GM12878 (cell line): Measurements from ENCODE around the gene SSH2. TPM values are rescaled to one million over a fixed set of nuclear protein-coding genes. Genes with fewer than 3 reads are reported as not detected.
A peak's percentile ranks its signal among the peaks of the same experiment; 100 is the strongest.

Source experiments
- ATAC-seq: fragments of 200-7000 bp; cut with Tn5 transposase; 3 replicates; pipeline ENCODE4 v1.9.1; 2020; ENCODE audit warnings: mild to moderate bottlenecking, moderate library complexity
- BruUV-seq: library from RNA; stranded (reverse); fragments of 400-500 nt; replicated peaks from 2 replicates; lab custom pipeline; 2021; lab: Mats Ljungman, UMichigan
- CTCF ChIA-PET: fragments of 300-600 bp; sonication (Branson Sonifier 250); formaldehyde crosslinking; extraction: SDS; loops from one replicate; lab custom pipeline; 2021; ENCODE audit warnings: inconsistent platforms; lab: Yijun Ruan, JAX
- POLR2A ChIA-PET: fragments of 350-600 bp; formaldehyde crosslinking; extraction: SDS; loops from one replicate; lab custom pipeline; 2021; ENCODE audit warnings: inconsistent platforms; lab: Charles Lee
- RAD21 ChIA-PET: fragments of 300-600 bp; sonication (Branson Sonifier 250); formaldehyde crosslinking; loops from one replicate; lab custom pipeline; 2023; ENCODE audit warnings: antibody characterized with exemption; ENCODE audit not compliant: unreplicated experiment; lab: Charles Lee
- SMC1A ChIA-PET: fragments of 300-600 bp; sonication (Branson Sonifier 250); formaldehyde crosslinking; loops from one replicate; lab custom pipeline; 2023; ENCODE audit not compliant: unreplicated experiment, uncharacterized antibody; lab: Charles Lee
- DNase-seq: peaks from one replicate; pipeline ENCODE4 v3.0.0-alpha.2; 2011; ENCODE audit warnings: low read depth, low spot score
- FAIRE-seq: peaks from 3 replicates; lab custom pipeline; 2011; peaks lifted over from hg19 to GRCh38; lab: Jason Lieb, UNC
- H2AFZ ChIP-seq: 2 replicates; pipeline ENCODE4 v1.6.0; 2011; ENCODE audit warnings: low read depth, low read length, control low read depth; ENCODE audit not compliant: control insufficient read depth
- H3K27ac ChIP-seq: 2 replicates; pipeline ENCODE4 v1.5.1; 2011; ENCODE audit warnings: control low read depth; ENCODE audit not compliant: control insufficient read depth, insufficient read depth
- H3K27me3 ChIP-seq, 2 experiments: replicated peaks in 1 of 2; 2 replicates each; pipeline versions ENCODE4 v1.6.0 to v1.6.1; 2011; ENCODE audit warnings: low read length in 1 of 2; ENCODE audit not compliant: control insufficient read depth in 2 of 2, insufficient read depth in 2 of 2
- H3K36me3 ChIP-seq, 2 experiments: 2 replicates each; pipeline ENCODE4 v1.5.1; 2011; ENCODE audit warnings: low read length in 1 of 2; ENCODE audit not compliant: control insufficient read depth in 2 of 2, insufficient read depth in 2 of 2
- H3K4me1 ChIP-seq: 2 replicates; pipeline ENCODE4 v1.6.1; 2011; ENCODE audit warnings: mild to moderate bottlenecking, low read length, moderate library complexity, mixed read lengths; ENCODE audit not compliant: control insufficient read depth, insufficient read depth
- H3K4me2 ChIP-seq: 2 replicates; pipeline ENCODE4 v1.6.0; 2011; ENCODE audit warnings: control low read depth; ENCODE audit not compliant: control insufficient read depth, insufficient read depth
- H3K4me3 ChIP-seq: fragments of 200-600 bp; sonication (generic); 2 replicates; pipeline ENCODE4 v1.5.1; 2016
- H3K79me2 ChIP-seq: 2 replicates; pipeline ENCODE4 v1.6.0; 2011; ENCODE audit warnings: low read length; ENCODE audit not compliant: control insufficient read depth, insufficient read depth
- H3K9ac ChIP-seq: 2 replicates; pipeline ENCODE4 v1.8.0; 2011; ENCODE audit warnings: low read length, control low read depth, mixed read lengths; ENCODE audit not compliant: control insufficient read depth, insufficient read depth
- H3K9me3 ChIP-seq: replicated peaks from 3 replicates; pipeline ENCODE4 v1.5.1; 2011; ENCODE audit warnings: mild to moderate bottlenecking, low read length; ENCODE audit not compliant: control insufficient read depth, insufficient read depth
- H4K20me1 ChIP-seq: 2 replicates; pipeline ENCODE4 v1.6.0; 2011; ENCODE audit not compliant: control insufficient read depth, insufficient read depth
- CEBPB ChIP-seq, 2 experiments: fragments of 150-350 bp in 1 of 2; IDR thresholded peaks; 2 replicates each; pipeline ENCODE4 v1.6.1; 2012 to 2014; ENCODE audit warnings: low read depth in 2 of 2, low read length in 2 of 2, borderline replicate concordance in 1 of 2, inconsistent platforms in 1 of 2
- CHD1 ChIP-seq: IDR thresholded peaks from 2 replicates; pipeline ENCODE4 v1.6.1; 2012; ENCODE audit warnings: low read depth, low read length, improper control_type of control experiment
- MTA3 ChIP-seq: IDR thresholded peaks from 2 replicates; pipeline ENCODE4 v1.6.1; 2012; ENCODE audit warnings: low read length, inconsistent platforms, borderline replicate concordance
- RAD51 ChIP-seq: fragments of 450-650 bp; IDR thresholded peaks from 2 replicates; pipeline ENCODE4 v1.6.1; 2016; ENCODE audit warnings: moderate library complexity, mild to moderate bottlenecking, inconsistent platforms
- RUNX3 ChIP-seq: IDR thresholded peaks from 2 replicates; pipeline ENCODE4 v1.6.1; 2012; ENCODE audit warnings: low read length, inconsistent platforms
- SMC3 ChIP-seq: IDR thresholded peaks from 2 replicates; pipeline ENCODE4 v1.6.1; 2011; ENCODE audit warnings: low read length, improper control_type of control experiment, borderline replicate concordance
- SPI1 ChIP-seq: IDR thresholded peaks from 2 replicates; pipeline ENCODE4 v1.6.1; 2011; ENCODE audit warnings: low read depth, mild to moderate bottlenecking, low read length, moderate library complexity, borderline replicate concordance; ENCODE audit not compliant: insufficient read depth
- SRF ChIP-seq, 2 experiments: IDR thresholded peaks; 2 replicates each; pipeline ENCODE4 v1.6.1; 2011; ENCODE audit warnings: low read depth in 2 of 2, low read length in 2 of 2, mild to moderate bottlenecking in 1 of 2, moderate library complexity in 1 of 2
- ZZZ3 ChIP-seq: IDR thresholded peaks from 2 replicates; pipeline ENCODE4 v1.6.1; 2011; ENCODE audit warnings: low read depth; ENCODE audit not compliant: control insufficient read depth, insufficient read length
- WGBS: methylation state at CpG from one replicate; pipeline ENCODE4 v1.1.6; 2016; ENCODE audit warnings: low lambda C conversion rate; ENCODE audit not compliant: insufficient replicate concordance, insufficient coverage; ENCODE audit errors: missing lambda C conversion rate; 5-methylcytosine and 5-hydroxymethylcytosine counted together
- in situ Hi-C: fragments of 300-500 bp; cut with MboI; formaldehyde crosslinking; loops from 9 replicates; pipeline ENCODE4 v1.14.3; 2018; ENCODE audit warnings: mixed read lengths
- intact Hi-C: fragments of 100-400 bp; cut with micrococcal nuclease; formaldehyde crosslinking; loops from one replicate; pipeline ENCODE4 v1.14.2; 2022; ENCODE audit not compliant: unreplicated experiment
- polyA plus RNA-seq, 11 experiments: library from polyadenylated mRNA; depleted of rRNA in 4 of 11; unstranded in 6 of 11; stranded (reverse) in 5 of 11; fragments of >200 nt; fragmentation: Nextera tagmentation in 4 of 11; fragmentation: Illumina TruSeq in 1 of 11; extraction: Ambion mirVana in 4 of 11; extraction: Trizol in 1 of 11; gene quantifications; 1 replicate in 1 of 11; 2 replicates in 10 of 11; pipeline versions ENCODE4 v1.2.1 to v1.2.3, GENCODE V29; 2011 to 2016; ENCODE audit warnings: inconsistent platforms in 2 of 11, missing spikeins in 2 of 11, low read depth in 1 of 11
- total RNA-seq, 4 experiments: library from RNA; depleted of rRNA in 3 of 4; stranded (reverse); fragments of >200 nt in 3 of 4; fragmentation: Illumina TruSeq in 1 of 4; extraction: Trizol in 1 of 4; gene quantifications; 2 replicates each; pipeline versions ENCODE4 v1.2.1 to v1.2.3, GENCODE V29; 2013 to 2021

The SSH2 gene
- total and polyA plus RNA-seq, 10 of the 15 experiments (the other 5 are each of a cell fraction or from before 2014, with no cell fraction given) = 9.3 to 65.9 (median 34.0) TPM

DNA sequence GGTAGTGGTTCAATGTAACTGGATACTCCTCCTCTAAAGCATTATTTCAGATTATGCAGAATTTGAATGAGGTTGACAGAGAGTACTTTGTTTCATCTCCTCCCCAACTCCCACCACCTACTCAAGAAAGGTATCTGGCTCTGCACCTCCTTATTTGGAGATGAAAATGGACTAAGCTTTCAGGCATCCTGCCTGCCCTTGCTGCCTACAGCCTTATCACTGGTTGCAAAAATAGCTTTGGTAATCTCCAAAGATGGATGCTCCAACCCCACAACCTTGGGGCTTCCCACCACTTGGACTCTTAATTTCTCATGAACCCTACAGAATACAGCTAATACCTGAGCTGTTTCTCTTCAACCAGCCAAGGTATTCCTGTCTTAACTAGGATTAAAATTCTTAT, 262.1 kb downstream of the SSH2 start:
- Histone ChIP-seq H3K4me1 (peaks cover 8% of the 10 kb centered on the region), H2AFZ (no peak overlapping the region), H3K36me3 (peaks cover 5 to 38% of the 10 kb centered on the region in 2 experiments), H3K79me2 (no peaks in the 10 kb centered on the region), H3K9me3 (no peaks in the 10 kb centered on the region), H3K4me3 (no peak overlapping the region), H3K9ac (no peak overlapping the region), H3K27me3 (no peaks in the 10 kb centered on the region), H4K20me1 (no peaks in the 10 kb centered on the region), H3K4me2 (no peak overlapping the region), H3K27ac (peak overlapping the region; percentile 5; the same call in 1 of the 2 replicates)
- ChIA-PET CTCF (interaction anchor here (0.9 to 2.3 kb wide), 5 partner anchors 14 to 111 kb away, joined by 3 to 7 read pairs (median 5); no protein-coding TSS in a partner anchor), RAD21 (interaction anchor here (1.2 kb wide), 1 partner anchor 110 kb away, joined by 3 read pairs; no protein-coding TSS in a partner anchor), SMC1A (interaction anchor here (0.6 to 1.6 kb wide), 8 partner anchors 10 to 117 kb away, joined by 3 to 6 read pairs (median 4); no protein-coding TSS in a partner anchor), POLR2A (interaction anchor here (0.6 to 1.2 kb wide), 4 partner anchors 16 to 87 kb away, joined by 3 to 4 read pairs (median 3); no protein-coding TSS in a partner anchor)
- no peak for FAIRE-seq
- no peak for DNase-seq
- intact Hi-C loops = no loop called here
- in situ Hi-C loops = no loop called here
- no peak for ATAC-seq
- BruUV-seq = no TSS peak
- peak in 1 of 2 experiments; percentile 71; a peak in 1 of 4 replicates for TF ChIP-seq SRF (IDR thresholded peaks at IDR 0.05; ENCODE audit: low read depth in 2 of 2, low read length in 2 of 2)
- TF ChIP-seq SMC3 = no peak

DNA sequence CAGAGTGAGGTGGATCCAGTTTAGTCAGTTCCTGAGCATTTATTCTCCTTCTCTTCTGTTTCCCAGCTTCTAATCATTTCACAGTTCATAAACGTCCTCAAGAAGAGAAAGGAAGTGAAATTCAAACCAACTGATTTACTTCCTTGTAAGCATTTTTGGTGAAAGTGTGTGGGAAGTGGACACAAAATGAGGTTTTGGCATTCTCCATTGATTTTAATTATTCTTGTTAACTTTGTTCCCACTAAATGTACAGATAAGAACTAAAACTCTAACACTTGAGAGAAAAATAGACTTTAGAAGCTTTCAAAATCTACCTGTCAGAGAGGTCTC, 264.6 kb downstream of the SSH2 start:
- Histone ChIP-seq H3K4me2 (no peak overlapping the region), H3K27ac (peak overlapping the region; percentile 4; the same call in 1 of the 2 replicates)
- no peak for TF ChIP-seq CHD1
- no peak for TF ChIP-seq RAD51
- TF ChIP-seq SPI1 = peak; percentile 72
- TF ChIP-seq CEBPB (IDR thresholded peaks at IDR 0.05; ENCODE audit: borderline replicate concordance in 1 of 2, low read depth in 2 of 2, low read length in 2 of 2) = 0 out of 4 replicates have a peak, but pooled peaks of 1 of the 2 experiments have one; percentile 22
- peak; percentile 50 for TF ChIP-seq RUNX3
- no peak for TF ChIP-seq ZZZ3
- TF ChIP-seq MTA3 = no peak
- TF ChIP-seq, all 136 proteins: peak for 3
- DNase-seq (no peak), ATAC-seq (no peak), FAIRE-seq (no peak)
- ChIA-PET POLR2A (interaction anchor here (0.5 to 2.1 kb wide), 9 partner anchors 8 to 267 kb away, joined by 3 to 10 read pairs (median 4); no protein-coding TSS in a partner anchor), CTCF (interaction anchor here (1.0 to 4.0 kb wide), 10 partner anchors 11 to 266 kb away, joined by 3 to 18 read pairs (median 6); no protein-coding TSS in a partner anchor), RAD21 (interaction anchor here (0.7 to 2.6 kb wide), 13 partner anchors 9 to 266 kb away, joined by 3 to 21 read pairs (median 4); no protein-coding TSS in a partner anchor), SMC1A (interaction anchor here (0.8 to 2.6 kb wide), 19 partner anchors 9 to 364 kb away, joined by 3 to 21 read pairs (median 4); no protein-coding TSS in a partner anchor)
- Histone ChIP-seq H3K36me3 (peaks cover 5 to 40% of the 10 kb centered on the region in 2 experiments), H3K9ac (no peak overlapping the region), H3K4me1 (peaks cover 8% of the 10 kb centered on the region), H3K79me2 (no peaks in the 10 kb centered on the region), H2AFZ (no peak overlapping the region), H3K9me3 (no peaks in the 10 kb centered on the region), H3K4me3 (no peak overlapping the region), H4K20me1 (no peaks in the 10 kb centered on the region), H3K27me3 (no peaks in the 10 kb centered on the region)
- intact Hi-C loops = no loop called here
- BruUV-seq = no TSS peak
- in situ Hi-C loops = no loop called here
- 0% methylated on average over 1 of the region's 1 CpG for WGBS
